ENCODE measurements around the gene DNAJC19.
"Not testable (repeated sequence)": the region's sequence is repeated elsewhere in the genome, so short reads cannot be mapped to it uniquely, and the experiment has no call there.

DNA sequence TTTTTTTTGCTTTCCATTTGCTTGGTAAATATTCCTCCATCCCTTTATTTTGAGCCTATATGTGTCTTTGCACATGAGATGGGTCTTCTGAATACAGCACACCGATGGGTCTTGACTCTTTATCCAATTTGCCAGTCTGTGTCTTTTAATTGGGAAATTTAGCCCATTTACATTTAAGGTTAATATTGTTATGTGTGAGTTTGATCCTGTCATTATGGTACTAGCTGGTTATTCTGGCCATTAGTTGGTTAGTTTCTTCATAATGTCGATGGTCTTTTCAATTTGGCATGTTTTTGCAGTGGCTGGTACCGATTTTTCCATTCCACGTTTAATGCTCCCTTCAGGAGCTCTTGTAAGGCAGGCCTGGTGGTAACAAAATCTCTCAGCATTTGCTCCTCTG, 12.8 kb upstream of the DNAJC19 start:
- TF ChIP-seq, protein P1, sequence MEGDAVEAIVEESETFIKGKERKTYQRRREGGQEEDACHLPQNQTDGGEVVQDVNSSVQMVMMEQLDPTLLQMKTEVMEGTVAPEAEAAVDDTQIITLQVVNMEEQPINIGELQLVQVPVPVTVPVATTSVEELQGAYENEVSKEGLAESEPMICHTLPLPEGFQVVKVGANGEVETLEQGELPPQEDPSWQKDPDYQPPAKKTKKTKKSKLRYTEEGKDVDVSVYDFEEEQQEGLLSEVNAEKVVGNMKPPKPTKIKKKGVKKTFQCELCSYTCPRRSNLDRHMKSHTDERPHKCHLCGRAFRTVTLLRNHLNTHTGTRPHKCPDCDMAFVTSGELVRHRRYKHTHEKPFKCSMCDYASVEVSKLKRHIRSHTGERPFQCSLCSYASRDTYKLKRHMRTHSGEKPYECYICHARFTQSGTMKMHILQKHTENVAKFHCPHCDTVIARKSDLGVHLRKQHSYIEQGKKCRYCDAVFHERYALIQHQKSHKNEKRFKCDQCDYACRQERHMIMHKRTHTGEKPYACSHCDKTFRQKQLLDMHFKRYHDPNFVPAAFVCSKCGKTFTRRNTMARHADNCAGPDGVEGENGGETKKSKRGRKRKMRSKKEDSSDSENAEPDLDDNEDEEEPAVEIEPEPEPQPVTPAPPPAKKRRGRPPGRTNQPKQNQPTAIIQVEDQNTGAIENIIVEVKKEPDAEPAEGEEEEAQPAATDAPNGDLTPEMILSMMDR (IDR thresholded peaks at IDR 0.05) = not testable (repeated sequence)
- TF ChIP-seq, protein P2, sequence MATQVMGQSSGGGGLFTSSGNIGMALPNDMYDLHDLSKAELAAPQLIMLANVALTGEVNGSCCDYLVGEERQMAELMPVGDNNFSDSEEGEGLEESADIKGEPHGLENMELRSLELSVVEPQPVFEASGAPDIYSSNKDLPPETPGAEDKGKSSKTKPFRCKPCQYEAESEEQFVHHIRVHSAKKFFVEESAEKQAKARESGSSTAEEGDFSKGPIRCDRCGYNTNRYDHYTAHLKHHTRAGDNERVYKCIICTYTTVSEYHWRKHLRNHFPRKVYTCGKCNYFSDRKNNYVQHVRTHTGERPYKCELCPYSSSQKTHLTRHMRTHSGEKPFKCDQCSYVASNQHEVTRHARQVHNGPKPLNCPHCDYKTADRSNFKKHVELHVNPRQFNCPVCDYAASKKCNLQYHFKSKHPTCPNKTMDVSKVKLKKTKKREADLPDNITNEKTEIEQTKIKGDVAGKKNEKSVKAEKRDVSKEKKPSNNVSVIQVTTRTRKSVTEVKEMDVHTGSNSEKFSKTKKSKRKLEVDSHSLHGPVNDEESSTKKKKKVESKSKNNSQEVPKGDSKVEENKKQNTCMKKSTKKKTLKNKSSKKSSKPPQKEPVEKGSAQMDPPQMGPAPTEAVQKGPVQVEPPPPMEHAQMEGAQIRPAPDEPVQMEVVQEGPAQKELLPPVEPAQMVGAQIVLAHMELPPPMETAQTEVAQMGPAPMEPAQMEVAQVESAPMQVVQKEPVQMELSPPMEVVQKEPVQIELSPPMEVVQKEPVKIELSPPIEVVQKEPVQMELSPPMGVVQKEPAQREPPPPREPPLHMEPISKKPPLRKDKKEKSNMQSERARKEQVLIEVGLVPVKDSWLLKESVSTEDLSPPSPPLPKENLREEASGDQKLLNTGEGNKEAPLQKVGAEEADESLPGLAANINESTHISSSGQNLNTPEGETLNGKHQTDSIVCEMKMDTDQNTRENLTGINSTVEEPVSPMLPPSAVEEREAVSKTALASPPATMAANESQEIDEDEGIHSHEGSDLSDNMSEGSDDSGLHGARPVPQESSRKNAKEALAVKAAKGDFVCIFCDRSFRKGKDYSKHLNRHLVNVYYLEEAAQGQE (IDR thresholded peaks at IDR 0.05; ENCODE audit: insufficient read depth in 1 of 2, low read depth in 2 of 2, low read length in 1 of 2) = not testable (repeated sequence)
- not testable (repeated sequence) for TF ChIP-seq POLR2AphosphoS5 (IDR thresholded peaks at IDR 0.05; ENCODE audit: low read depth, low read length); SIN3A (IDR thresholded peaks at IDR 0.05; ENCODE audit: borderline replicate concordance, insufficient read depth, low read depth, low read length)

Data from Panc1 (cell line).